ENCODE results near the gene DSN1.

GRCh38 chr20:36793294-36794115 lies 19.9 kb upstream of the DSN1 start:
- TF ChIP-seq CTCF (conservative IDR thresholded peaks at IDR 0.05; ENCODE audit: low read depth, low read length): no peak
- no peak for TF ChIP-seq EZH2 (IDR thresholded peaks at IDR 0.05; ENCODE audit: borderline replicate concordance, low read depth, low read length, poor library complexity, severe bottlenecking)

All from A673 (cell line).